NCI-H2196 (cell line): ENCODE data around the gene MAPK8IP1.
"Not testable (repeated sequence)": the region's sequence is repeated elsewhere in the genome, so short reads cannot be mapped to it uniquely, and the experiment has no call there.

Source experiments
- DNase-seq: peaks from one replicate; lab custom pipeline; 2025; ENCODE audit not compliant: unreplicated experiment; lab: John Stamatoyannopoulos, UW

Gene MAPK8IP1

GRCh38 chr11:45885274-45885920 is at the start of gene MAPK8IP1:
MAPK8IP1 (plus strand) TSS chr11:45885651; CDS start chr11:45885821, 170 bp downstream.
- DNase-seq, result peak; percentile 70

- no peak for DNase-seq
These were observed 46.2 kb upstream of the MAPK8IP1 start for GRCh38 chr11:45839204-45839603.

- not testable (repeated sequence) for DNase-seq
These were observed 45.2 kb upstream of the MAPK8IP1 start for GRCh38 chr11:45840251-45840650.

- peak; percentile 96 for DNase-seq
These were observed 42.1 kb upstream of the MAPK8IP1 start for GRCh38 chr11:45843158-45843924.

- DNase-seq, result no peak
These were observed 40.5 kb upstream of the MAPK8IP1 start for GRCh38 chr11:45844822-45845578.

- no peak for DNase-seq
These were observed 39.2 kb upstream of the MAPK8IP1 start for GRCh38 chr11:45846174-45846675.

- peak; percentile 98 for DNase-seq
These were observed 38.2 kb upstream of the MAPK8IP1 start, which contains the start of gene CRY2 for GRCh38 chr11:45846974-45847910. CRY2 (plus strand) TSS chr11:45847475; CDS start chr11:45847491, 16 bp downstream.

GRCh38 chr11:45847911-45848316 is 37.5 kb upstream of the MAPK8IP1 start:
- peak; percentile 30 for DNase-seq

- DNase-seq, result no peak
These were observed 36.8 kb upstream of the MAPK8IP1 start for GRCh38 chr11:45848654-45849081.

GRCh38 chr11:45850446-45850845 is 35.0 kb upstream of the MAPK8IP1 start:
- no peak for DNase-seq

- no peak for DNase-seq
These were observed 34.2 kb upstream of the MAPK8IP1 start for GRCh38 chr11:45851228-45851627.

GRCh38 chr11:45852018-45852711 is 33.3 kb upstream of the MAPK8IP1 start:
- no peak for DNase-seq

GRCh38 chr11:45852712-45853101 is 32.7 kb upstream of the MAPK8IP1 start:
- no peak for DNase-seq

- DNase-seq, result no peak
These were observed 31.9 kb upstream of the MAPK8IP1 start for GRCh38 chr11:45853332-45854219.

- no peak for DNase-seq
These were observed 30.1 kb upstream of the MAPK8IP1 start for GRCh38 chr11:45855308-45855707.

- no peak for DNase-seq
These were observed 29.4 kb upstream of the MAPK8IP1 start for GRCh38 chr11:45856044-45856468.

GRCh38 chr11:45857961-45858474 is 27.4 kb upstream of the MAPK8IP1 start:
- peak; percentile 78 for DNase-seq

- DNase-seq, result no peak
These were observed 26.6 kb upstream of the MAPK8IP1 start for GRCh38 chr11:45858751-45859398.
